GM18868 (cell line): ENCODE results near the gene ZNF789.
"Not testable (repeated sequence)": the region's sequence is repeated elsewhere in the genome, so short reads cannot be mapped to it uniquely, and the experiment has no call there.

Experiments
- ATAC-seq: cut with Tn5 transposase; IDR thresholded peaks from one replicate; pipeline ENCODE4 v1.9.1; 2021; ENCODE audit warnings: mild to moderate bottlenecking, moderate library complexity; ENCODE audit not compliant: unreplicated experiment

The ZNF789 gene

DNA sequence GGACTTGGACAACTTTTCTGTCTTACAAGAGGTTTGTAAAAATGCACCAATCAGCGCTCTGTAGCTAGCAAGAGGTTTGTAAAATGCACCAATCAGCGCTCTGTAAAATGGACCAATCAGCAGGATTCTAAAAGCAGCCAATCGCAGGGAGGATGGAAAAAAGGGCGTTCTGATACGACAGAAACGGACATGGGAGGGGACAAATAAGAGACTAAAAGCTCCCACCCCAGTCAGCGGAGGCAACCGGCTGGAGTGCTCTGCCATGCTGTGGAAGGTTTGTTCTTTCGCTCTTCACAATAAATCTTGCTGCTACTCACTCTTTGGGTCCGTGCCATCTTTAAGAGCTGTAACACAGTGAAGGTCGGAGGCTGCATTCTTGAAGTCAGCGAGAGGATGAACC is 28.5 kb downstream of the ZNF789 start:
- not testable (repeated sequence) for ATAC-seq

DNA sequence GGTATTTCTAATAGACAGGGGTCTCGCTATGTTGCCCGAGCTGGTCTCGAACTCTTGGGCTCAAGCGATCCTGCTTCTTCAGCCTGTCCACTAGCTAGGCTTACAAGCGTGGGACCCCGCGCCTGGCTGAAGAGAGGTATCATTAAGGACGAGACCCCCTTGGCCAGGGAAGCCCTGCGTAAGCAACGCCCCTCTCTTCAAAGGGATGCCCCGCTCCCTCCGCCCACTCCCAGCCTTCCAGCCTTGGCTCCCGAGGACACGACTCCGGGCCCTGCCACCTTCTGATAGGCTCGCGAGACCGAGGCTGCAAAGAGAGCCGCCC is 31.6 kb downstream of the ZNF789 start:
- ATAC-seq, result peak; percentile 86

DNA sequence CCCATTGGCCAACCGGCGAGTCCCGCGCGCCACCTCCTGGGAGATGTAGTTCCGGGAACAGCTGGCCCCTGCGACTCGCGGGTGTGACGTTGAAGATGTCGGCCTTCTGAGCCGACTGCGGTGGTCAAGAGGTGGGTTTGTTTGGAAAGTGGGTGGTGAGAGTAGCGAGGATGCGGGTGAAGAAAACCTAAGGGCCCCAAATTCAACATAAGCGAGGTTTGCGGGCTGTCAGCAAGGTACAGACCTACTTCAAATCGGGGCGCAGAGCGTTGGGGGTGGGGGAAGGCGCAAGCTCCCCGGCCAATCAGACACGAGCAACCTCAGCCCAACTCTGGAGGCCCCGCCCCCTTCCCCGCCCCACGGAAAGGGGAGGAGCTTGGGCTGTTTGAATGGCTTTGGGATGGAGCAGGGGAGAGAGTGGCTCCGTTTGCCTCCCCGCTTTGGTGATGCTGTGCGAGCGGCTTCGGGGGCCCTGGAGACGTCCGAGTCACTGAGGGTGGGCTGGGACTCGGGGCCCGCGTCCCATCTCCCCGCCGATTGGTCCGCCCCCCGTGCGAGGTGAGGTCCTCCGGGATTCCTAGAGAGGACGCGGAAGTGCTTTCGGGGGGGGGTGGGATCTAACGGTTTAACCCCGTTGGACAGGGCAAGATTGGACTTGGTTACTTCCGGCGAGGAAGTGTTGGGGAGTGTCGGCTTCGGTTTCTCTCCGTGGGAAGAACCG is 32.1 kb downstream of the ZNF789 start, which contains the start of gene ZKSCAN5:
Gene ZKSCAN5, plus strand, starts transcription at position 60 of the 721 bp plus-strand sequence. CDS start 1,383 bp downstream, outside the sequence.
- peak; percentile 70 for ATAC-seq

DNA sequence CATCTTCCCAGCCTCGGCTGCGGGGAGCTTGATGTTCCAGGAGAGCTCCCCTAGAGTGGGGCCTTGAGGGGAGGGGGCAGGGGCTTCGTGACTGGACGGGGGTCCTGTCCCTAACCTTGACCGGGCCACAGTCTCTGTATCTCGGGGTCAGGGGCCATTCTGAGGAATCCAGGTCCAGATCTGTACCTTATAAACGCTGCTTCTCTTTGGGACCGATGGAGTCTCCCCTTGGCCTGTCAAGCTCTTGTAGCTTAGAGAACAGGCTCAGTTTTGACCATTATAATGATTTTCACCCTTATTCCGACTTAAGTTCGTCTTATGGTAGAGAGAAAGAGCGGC is 32.6 kb downstream of the ZNF789 start:
- ATAC-seq, result no peak

DNA sequence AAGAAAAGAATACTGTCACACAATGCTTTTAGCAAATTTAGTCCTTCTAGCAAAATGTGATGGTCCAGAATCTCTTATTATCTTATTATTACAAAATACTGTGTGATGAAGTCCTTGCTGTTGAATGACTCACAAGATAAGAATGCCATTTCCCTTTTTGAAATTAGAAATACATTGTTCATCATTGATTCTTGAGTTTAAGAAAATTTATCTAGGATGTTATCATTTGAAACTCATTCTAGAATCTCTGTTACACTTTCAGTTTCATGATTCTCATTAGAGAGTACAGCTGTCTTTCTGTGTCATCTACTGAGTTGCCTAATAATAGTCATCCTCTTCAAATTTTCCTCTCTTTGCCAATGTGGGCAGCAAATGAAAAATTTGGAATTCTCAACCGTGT is 41.4 kb downstream of the ZNF789 start:
- ATAC-seq, result no peak

DNA sequence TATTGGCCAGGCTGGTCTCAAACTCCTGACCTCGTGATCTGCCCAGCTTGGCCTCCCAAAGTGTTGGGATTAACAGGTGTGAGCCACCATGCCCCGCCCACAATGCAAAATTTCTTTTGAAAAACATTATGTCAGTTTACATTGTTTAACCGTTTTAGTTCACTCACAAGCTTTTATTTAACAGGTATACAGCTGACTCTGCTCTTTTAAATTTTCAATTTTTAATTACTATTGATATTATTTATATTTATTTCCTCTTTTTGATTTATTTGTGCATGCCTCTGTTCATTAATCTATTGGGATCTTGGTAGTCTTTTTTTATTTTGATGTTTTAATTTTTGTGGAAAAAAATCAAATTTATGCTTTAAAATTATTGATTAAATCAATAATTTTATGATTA is 48.7 kb downstream of the ZNF789 start:
- no peak for ATAC-seq

DNA sequence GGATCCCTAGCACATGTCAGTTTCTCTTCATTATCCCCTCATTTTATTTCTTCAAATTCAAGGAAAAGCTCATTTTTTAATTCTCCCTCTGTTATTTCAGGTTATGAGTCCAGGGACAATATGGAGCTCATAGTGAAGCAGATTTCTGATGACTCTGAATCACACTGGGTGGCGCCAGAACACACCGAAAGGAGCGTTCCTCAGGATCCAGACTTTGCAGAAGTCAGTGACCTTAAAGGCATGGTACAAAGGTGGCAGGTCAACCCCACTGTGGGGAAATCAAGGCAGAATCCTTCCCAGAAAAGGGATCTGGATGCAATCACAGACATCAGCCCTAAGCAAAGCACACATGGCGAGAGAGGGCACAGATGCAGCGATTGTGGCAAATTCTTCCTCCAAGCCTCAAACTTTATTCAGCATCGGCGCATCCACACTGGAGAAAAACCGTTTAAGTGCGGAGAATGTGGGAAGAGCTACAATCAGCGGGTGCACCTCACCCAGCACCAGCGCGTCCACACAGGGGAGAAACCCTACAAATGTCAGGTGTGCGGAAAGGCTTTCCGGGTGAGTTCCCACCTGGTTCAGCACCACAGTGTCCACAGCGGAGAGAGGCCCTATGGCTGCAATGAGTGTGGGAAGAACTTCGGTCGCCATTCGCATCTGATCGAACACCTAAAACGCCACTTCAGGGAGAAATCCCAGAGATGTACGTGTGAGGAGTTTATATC is 53.2 kb downstream of the ZNF789 start:
- no peak for ATAC-seq

DNA sequence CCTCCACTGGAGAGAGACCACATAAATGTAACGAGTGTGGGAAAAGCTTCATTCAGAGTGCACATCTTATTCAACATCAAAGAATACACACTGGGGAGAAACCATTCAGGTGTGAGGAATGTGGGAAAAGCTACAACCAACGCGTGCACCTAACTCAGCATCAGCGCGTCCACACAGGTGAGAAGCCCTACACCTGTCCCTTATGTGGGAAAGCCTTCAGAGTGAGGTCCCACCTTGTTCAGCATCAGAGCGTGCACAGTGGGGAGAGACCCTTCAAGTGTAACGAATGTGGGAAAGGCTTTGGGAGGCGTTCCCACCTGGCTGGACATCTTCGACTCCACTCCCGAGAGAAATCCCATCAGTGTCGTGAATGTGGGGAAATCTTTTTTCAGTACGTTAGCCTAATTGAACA is 58.7 kb downstream of the ZNF789 start:
- ATAC-seq, result no peak

DNA sequence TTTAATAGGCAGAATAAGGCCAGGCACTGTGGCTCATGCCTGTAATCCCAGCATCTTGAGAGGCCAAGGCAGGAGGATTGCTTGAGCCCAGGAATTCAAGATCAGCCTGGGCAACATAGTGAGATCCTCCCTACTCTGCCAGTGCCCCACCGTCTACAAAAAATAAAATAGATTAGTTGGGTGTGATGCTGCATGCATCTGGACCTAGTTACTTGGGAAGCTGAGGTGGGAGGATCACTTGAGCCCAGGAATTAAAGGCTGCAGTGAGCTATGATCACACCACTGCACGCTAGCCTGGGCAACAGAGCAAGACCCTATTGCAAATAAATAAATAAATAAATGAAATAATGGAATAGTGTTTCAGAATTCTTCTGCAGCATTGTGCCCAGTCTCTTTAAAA is 63.0 kb downstream of the ZNF789 start:
- no peak for ATAC-seq
